CD14-positive monocyte (primary cell): ENCODE data around the gene UBE2M. TPM values are rescaled to one million over a fixed set of nuclear protein-coding genes. Genes with fewer than 3 reads are reported as not detected.

Experiments used
- DNase-seq, 3 donors: peaks; one replicate each; pipeline ENCODE4 v3.0.0-alpha.2; 2011 to 2022
- H2AFZ ChIP-seq: 2 replicates; pipeline ENCODE4 v1.6.0; 2012; ENCODE audit warnings: mild to moderate bottlenecking, low read depth, low read length, inconsistent platforms; ENCODE audit not compliant: insufficient read depth, poor library complexity, severe bottlenecking
- H3K27ac ChIP-seq, 2 donors: 1 replicate in 1 of 2; 2 replicates in 1 of 2; pipeline ENCODE4 v1.5.1; 2012 to 2013; ENCODE audit warnings: low read length in 2 of 2, control low read depth in 1 of 2, inconsistent platforms in 1 of 2, low read depth in 1 of 2, mild to moderate bottlenecking in 1 of 2
- H3K27me3 ChIP-seq, 2 donors: one replicate each; pipeline versions ENCODE4 v1.6.0 to v1.6.1; 2011 to 2013; ENCODE audit warnings: low read length in 2 of 2; ENCODE audit not compliant: control insufficient read depth in 2 of 2, insufficient read depth in 2 of 2
- H3K36me3 ChIP-seq, 2 donors: replicated peaks in 1 of 2; 1 replicate in 1 of 2; 2 replicates in 1 of 2; pipeline versions ENCODE4 v1.5.1 to v1.6.1; 2012 to 2013; ENCODE audit warnings: low read length in 2 of 2, control low read depth in 1 of 2, inconsistent platforms in 1 of 2, mild to moderate bottlenecking in 1 of 2; ENCODE audit not compliant: insufficient read depth in 2 of 2, control insufficient read depth in 1 of 2
- H3K4me1 ChIP-seq, 2 donors: 1 replicate in 1 of 2; 2 replicates in 1 of 2; pipeline versions ENCODE4 v1.5.1 to v1.6.1; 2012 to 2013; ENCODE audit warnings: low read length in 2 of 2, control low read depth in 1 of 2, inconsistent platforms in 1 of 2, mild to moderate bottlenecking in 1 of 2, moderate library complexity in 1 of 2; ENCODE audit not compliant: insufficient read depth in 2 of 2, control insufficient read depth in 1 of 2
- H3K4me2 ChIP-seq: replicated peaks from 2 replicates; pipeline ENCODE3; 2012; ENCODE audit warnings: low read length, moderate library complexity, mild to moderate bottlenecking; ENCODE audit not compliant: poor library complexity, severe bottlenecking; ENCODE audit errors: extremely low read depth
- H3K4me3 ChIP-seq, 3 experiments: fragments of 200-600 bp in 1 of 3; sonication (generic) in 1 of 3; replicated peaks in 1 of 3; 1 replicate in 2 of 3; 2 replicates in 1 of 3; pipeline ENCODE4 v1.5.1; 2011 to 2013; ENCODE audit warnings: low read length in 3 of 3, mild to moderate bottlenecking in 3 of 3, control low read depth in 2 of 3, low read depth in 2 of 3, inconsistent platforms in 1 of 3, moderate library complexity in 1 of 3
- H3K79me2 ChIP-seq: 2 replicates; pipeline ENCODE4 v1.6.0; 2012; ENCODE audit warnings: mild to moderate bottlenecking, control low read depth, inconsistent platforms, low read length, moderate library complexity; ENCODE audit not compliant: insufficient read depth
- H3K9ac ChIP-seq: 2 replicates; pipeline ENCODE4 v1.6.0; 2017; ENCODE audit warnings: low read length, mild to moderate bottlenecking; ENCODE audit not compliant: insufficient read depth, poor library complexity, severe bottlenecking
- H3K9me3 ChIP-seq, 2 donors: replicated peaks in 1 of 2; 1 replicate in 1 of 2; 2 replicates in 1 of 2; pipeline versions ENCODE4 v1.5.1 to v1.6.1; 2012 to 2013; ENCODE audit warnings: low read length in 2 of 2, control low read depth in 1 of 2; ENCODE audit not compliant: control insufficient read depth in 1 of 2, insufficient read depth in 1 of 2
- H4K20me1 ChIP-seq: 2 replicates; pipeline ENCODE4 v1.6.0; 2012; ENCODE audit warnings: mild to moderate bottlenecking, low read length, control low read depth, moderate library complexity; ENCODE audit not compliant: insufficient read depth
- H3K27ac Mint-ChIP-seq, 7 donors: one replicate each; pipeline ENCODE4 v1.8.0; 2020; ENCODE audit warnings: mild to moderate bottlenecking in 7 of 7, mixed read lengths in 7 of 7, moderate library complexity in 6 of 7, inconsistent platforms in 2 of 7
- H3K27me3 Mint-ChIP-seq, 3 donors: one replicate each; pipeline ENCODE4 v1.8.0; 2021 to 2022; ENCODE audit warnings: low read depth in 3 of 3, mild to moderate bottlenecking in 3 of 3, mixed read lengths in 3 of 3, moderate library complexity in 3 of 3, inconsistent platforms in 1 of 3
- H3K36me3 Mint-ChIP-seq, 2 donors: one replicate each; pipeline ENCODE4 v1.8.0; 2020; ENCODE audit warnings: mixed read lengths in 2 of 2, inconsistent platforms in 1 of 2, mild to moderate bottlenecking in 1 of 2
- H3K4me1 Mint-ChIP-seq: one replicate; pipeline ENCODE4 v1.8.0; 2020; ENCODE audit warnings: mild to moderate bottlenecking, mixed read lengths
- H3K4me3 Mint-ChIP-seq, 2 donors: one replicate each; pipeline ENCODE4 v1.8.0; 2020; ENCODE audit warnings: mild to moderate bottlenecking in 2 of 2, mixed read lengths in 2 of 2, moderate library complexity in 1 of 2
- H3K9me3 Mint-ChIP-seq, 7 donors: one replicate each; pipeline ENCODE4 v1.8.0; 2020 to 2022; ENCODE audit warnings: mixed read lengths in 7 of 7, mild to moderate bottlenecking in 6 of 7, moderate library complexity in 6 of 7, inconsistent platforms in 2 of 7
- CTCF ChIP-seq: fragments of 200-600 bp; IDR thresholded peaks from one replicate; pipeline ENCODE4 v1.8.0; 2022; ENCODE audit warnings: antibody characterized with exemption, mild to moderate bottlenecking
- WGBS: methylation state at CpG from one replicate; pipeline ENCODE4 v1.1.5; 2013; ENCODE audit warnings: missing lambda C conversion rate; ENCODE audit not compliant: insufficient coverage; 5-methylcytosine and 5-hydroxymethylcytosine counted together
- intact Hi-C, 2 donors: fragments of 100-400 bp; cut with micrococcal nuclease; formaldehyde crosslinking; loops; one replicate each; pipeline versions ENCODE4 v1.15.0 to v1.15.1; 2023
- polyA plus RNA-seq, 3 donors: library from polyadenylated mRNA; depleted of rRNA in 1 of 3; unstranded in 2 of 3; stranded (reverse) in 1 of 3; fragments of 300-500 nt in 2 of 3; fragments of >200 nt in 1 of 3; fragmentation: Illumina TruSeq in 2 of 3; gene quantifications; 1 replicate in 2 of 3; 2 replicates in 1 of 3; pipeline ENCODE4 v1.2.3, GENCODE V29; 2012 to 2021

Gene UBE2M
- polyA plus RNA-seq, 3 donors: 7.8 to 84.6 (median 14.3) TPM

GRCh38 chr19:58516246-58516836 is 42.1 kb downstream of the UBE2M start:
- H4K20me1 ChIP-seq: peaks cover 40% of the 10 kb centered on the region
- H3K79me2 ChIP-seq: peaks cover 44% of the 10 kb centered on the region
- H3K9me3 Mint-ChIP-seq: peaks cover 0 to 3% (median 0%) of the 10 kb centered on the region in 7 donors
- H3K27ac ChIP-seq: no peak overlapping the region
- intact Hi-C loops: no loop called here
- H3K4me1 Mint-ChIP-seq: peaks cover 41% of the 10 kb centered on the region
- no peak overlapping the region for H3K4me3 Mint-ChIP-seq
- H3K36me3 Mint-ChIP-seq: peaks cover 19 to 26% of the 10 kb centered on the region in 2 donors
- no peak overlapping the region for H3K4me3 ChIP-seq
- H3K27me3 Mint-ChIP-seq: peaks cover 0 to 3% (median 0%) of the 10 kb centered on the region in 3 donors
- peaks cover 17 to 20% of the 10 kb centered on the region in 2 donors for H3K36me3 ChIP-seq
- no peak for TF ChIP-seq CTCF
- DNase-seq: no peak
- H3K27me3 ChIP-seq: no peaks in the 10 kb centered on the region
- no peak overlapping the region for H2AFZ ChIP-seq
- no peaks in the 10 kb centered on the region for H3K9me3 ChIP-seq
- no peak overlapping the region for H3K9ac ChIP-seq
- WGBS: 98% methylated on average over 23 of the region's 25 CpGs
- H3K4me2 ChIP-seq: no peak overlapping the region
- H3K4me1 ChIP-seq: peaks cover 35 to 42% of the 10 kb centered on the region in 2 donors
- no peak overlapping the region for H3K27ac Mint-ChIP-seq

- Mint-ChIP-seq H3K9me3 (no peaks in the 10 kb centered on the region), H3K4me1 (peaks cover 37% of the 10 kb centered on the region), H3K27ac (peak overlapping the region in 3 of 7 donors; percentile 1 to 62 (median 4)), H3K4me3 (no peak overlapping the region), H3K27me3 (peaks cover 0 to 2% (median 0%) of the 10 kb centered on the region in 3 donors), H3K36me3 (peaks cover 19 to 30% of the 10 kb centered on the region in 2 donors)
- Histone ChIP-seq H3K9ac (no peak overlapping the region), H3K4me3 (no peak overlapping the region), H3K4me2 (no peak overlapping the region), H4K20me1 (peaks cover 40% of the 10 kb centered on the region), H3K27ac (no peak overlapping the region), H3K4me1 (peaks cover 28 to 38% of the 10 kb centered on the region in 2 donors), H3K36me3 (peaks cover 17 to 20% of the 10 kb centered on the region in 2 donors), H3K79me2 (peaks cover 44% of the 10 kb centered on the region), H2AFZ (no peak overlapping the region), H3K27me3 (no peaks in the 10 kb centered on the region), H3K9me3 (no peaks in the 10 kb centered on the region)
- no peak for TF ChIP-seq CTCF
- 83% methylated on average over 1 of the region's 2 CpGs for WGBS
- intact Hi-C loops: no loop called here
- DNase-seq: no peak
These were observed 43.2 kb downstream of the UBE2M start for GRCh38 chr19:58515259-58515658.
